ENCODE measurements around the gene FAM81B.

Gene FAM81B

GRCh38 chr5:95403996-95404395 is 12.8 kb downstream of the FAM81B start:
- no peak for DNase-seq

- no peak for DNase-seq
Measured at GRCh38 chr5:95406426-95407090, 15.4 kb downstream of the FAM81B start.

GRCh38 chr5:95410279-95410678 is 19.1 kb downstream of the FAM81B start:
- no peak for DNase-seq

GRCh38 chr5:95411474-95411873 is 20.3 kb downstream of the FAM81B start:
- DNase-seq = no peak

DNA sequence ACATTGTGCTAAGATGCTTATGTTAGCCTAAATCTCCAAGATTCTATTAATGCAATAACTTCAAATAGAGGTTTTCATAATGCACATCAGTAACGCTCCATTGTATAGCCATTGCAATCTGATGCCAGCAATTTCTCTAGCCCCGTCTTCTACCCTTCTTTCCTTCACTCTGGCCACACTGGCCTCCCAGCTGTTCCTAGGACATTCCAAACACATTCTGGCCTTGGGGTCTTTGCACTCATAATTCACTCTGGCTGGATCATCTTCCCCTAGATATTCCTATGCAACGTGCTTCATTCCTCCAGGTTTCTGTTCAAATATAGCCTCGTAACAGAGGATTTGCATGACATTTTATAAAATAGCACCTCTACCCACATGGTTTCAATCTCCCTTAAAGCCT is 23.3 kb downstream of the FAM81B start:
- no peak for DNase-seq

DNA sequence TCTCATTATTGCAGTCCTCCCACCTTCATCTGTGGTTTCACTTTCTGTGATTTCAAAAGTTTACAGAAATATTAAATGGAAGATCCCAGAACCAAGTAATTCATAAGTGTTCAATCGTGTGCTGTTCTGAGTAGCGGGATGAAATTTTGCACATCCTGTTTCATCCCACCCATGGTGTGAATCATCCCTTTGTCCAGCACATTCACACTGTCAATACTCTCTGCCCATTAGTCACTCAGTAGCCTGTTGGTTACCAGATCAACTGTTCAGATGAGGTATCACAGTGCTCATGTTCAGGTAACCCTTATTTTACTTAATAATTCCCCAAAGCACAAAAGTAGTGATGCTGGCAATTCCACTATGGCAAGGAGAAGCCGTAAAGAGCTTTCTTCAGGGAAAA is 26.8 kb downstream of the FAM81B start:
- no peak for DNase-seq

DNA sequence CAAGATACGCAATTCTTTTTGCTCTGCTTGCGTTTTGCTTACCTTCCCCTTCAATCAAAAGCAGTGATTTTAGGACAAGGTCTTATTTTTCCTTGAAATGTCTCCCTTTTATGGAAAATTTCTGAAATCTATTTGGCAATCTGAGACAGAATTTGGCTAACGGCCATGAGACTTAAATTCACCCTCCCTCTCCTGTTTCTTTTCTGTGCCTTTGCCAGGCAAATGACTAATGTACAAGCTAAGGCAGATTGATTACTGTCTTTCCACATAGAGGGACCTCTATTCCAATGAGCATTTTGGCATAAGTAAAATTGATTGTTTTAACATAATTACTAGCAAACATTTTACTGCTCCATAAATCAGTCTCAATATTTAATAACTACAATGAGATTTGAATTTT is 31.7 kb downstream of the FAM81B start:
- no peak for DNase-seq

- no peak for DNase-seq
Measured at GRCh38 chr5:95424016-95424415, 32.9 kb downstream of the FAM81B start.

- no peak for DNase-seq
Measured at GRCh38 chr5:95424526-95424925, 33.4 kb downstream of the FAM81B start.

- DNase-seq = no peak
Measured at GRCh38 chr5:95426227-95426626, 35.1 kb downstream of the FAM81B start.

- DNase-seq = no peak
Measured at GRCh38 chr5:95432779-95433178, 41.6 kb downstream of the FAM81B start.

GRCh38 chr5:95439801-95440493 is 48.8 kb downstream of the FAM81B start:
- DNase-seq = no peak

DNA sequence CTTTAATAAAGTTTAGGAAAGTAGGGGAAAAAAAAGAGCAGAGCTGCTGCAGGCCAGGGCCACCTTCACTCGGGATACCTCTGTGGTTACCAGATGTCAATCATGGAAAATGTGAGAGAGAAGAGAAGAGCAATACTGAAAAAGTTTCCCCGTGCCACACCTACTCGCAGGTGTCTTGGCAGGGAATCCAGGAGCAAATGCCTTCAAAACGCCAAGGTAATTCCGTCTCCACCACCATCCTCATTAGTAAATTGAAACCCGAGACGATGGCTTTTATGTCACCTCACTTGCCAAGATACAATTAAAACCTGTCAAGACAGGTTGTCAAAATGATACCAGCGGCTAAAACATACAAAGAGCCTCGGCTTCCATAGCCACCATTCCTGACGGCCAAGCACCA is 49.7 kb downstream of the FAM81B start:
- no peak for DNase-seq

GRCh38 chr5:95441636-95442035 is 50.5 kb downstream of the FAM81B start:
- DNase-seq = no peak

DNA sequence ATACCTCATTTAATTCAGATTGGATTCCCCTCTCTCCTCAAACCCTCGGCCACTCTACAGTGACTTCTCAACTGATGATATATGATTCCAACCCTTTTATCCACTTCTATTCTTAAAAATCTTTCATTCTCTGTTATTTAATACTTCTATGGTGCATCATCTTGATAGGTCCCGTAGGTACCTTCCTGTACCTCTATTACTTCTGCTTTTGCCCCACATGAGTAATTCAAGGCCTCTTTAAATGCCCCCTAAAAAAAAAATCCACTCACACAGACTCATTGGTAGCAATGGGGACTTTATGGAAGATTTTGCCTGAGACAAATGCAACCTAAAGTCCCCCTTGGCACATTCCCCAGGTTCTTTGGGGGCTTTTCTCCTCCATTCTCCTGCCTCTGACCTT is 54.3 kb downstream of the FAM81B start:
- no peak for DNase-seq

DNA sequence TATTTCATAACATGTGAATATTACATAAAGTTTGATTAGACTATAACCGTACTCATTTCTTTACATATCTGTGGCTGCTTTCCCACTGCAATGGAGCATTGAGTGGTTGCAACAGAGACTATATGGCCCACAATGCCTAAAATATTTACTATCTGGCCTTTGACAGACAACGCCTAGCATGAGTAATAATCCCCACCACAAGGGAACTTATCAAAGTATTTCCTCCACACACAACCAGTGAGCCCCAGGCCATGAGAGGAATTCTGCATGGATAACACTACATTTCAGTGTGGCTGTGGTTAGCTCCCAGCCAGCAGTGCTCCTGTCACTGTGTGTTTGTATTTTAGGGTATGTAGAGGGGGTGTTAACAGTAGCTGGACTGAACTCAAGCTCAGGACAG is 54.8 kb downstream of the FAM81B start:
- DNase-seq = no peak

GRCh38 chr5:95446560-95447221 is 55.5 kb downstream of the FAM81B start:
- DNase-seq = no peak

- DNase-seq = no peak
Measured at GRCh38 chr5:95447961-95448360, 56.8 kb downstream of the FAM81B start.

DNA sequence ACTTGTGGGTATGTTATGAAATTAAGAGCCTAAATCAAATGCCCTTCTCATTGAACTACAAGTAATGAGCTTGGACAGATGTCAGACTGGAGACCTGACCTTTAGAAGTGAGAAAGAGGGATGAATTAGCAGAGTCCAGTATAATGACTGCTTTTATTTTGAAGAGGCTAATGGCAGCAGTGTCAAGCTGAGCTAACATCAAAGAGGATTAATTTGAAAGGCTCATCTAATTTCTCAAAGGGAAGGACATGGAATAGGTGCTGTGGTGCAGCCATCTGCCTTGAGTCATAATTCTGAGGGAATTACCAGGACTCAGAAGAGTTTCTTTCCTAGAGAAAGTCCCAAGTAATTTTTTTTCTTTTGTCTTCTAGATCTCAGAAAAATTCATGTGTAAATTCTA is 57.6 kb downstream of the FAM81B start:
- no peak for DNase-seq

DNA sequence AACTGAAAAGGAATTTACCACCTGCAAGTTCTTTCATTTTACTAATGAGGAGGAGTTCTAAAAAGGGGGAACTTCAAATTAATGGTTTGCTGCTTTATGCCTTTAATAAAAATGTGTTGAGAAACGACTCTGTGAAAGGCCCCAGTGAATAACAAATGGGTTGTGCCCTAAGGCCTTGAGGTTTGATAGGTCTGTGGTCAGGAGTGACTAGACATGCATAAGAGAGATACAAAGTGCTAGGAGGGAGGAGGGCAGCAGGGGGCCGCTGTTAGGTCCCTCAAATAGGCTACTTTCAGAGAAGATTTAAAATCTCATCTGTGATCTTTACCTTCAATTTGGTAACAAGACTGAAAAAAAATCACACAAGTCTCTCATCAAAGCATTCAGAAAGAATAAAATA is 58.3 kb downstream of the FAM81B start:
- DNase-seq = no peak

DNA sequence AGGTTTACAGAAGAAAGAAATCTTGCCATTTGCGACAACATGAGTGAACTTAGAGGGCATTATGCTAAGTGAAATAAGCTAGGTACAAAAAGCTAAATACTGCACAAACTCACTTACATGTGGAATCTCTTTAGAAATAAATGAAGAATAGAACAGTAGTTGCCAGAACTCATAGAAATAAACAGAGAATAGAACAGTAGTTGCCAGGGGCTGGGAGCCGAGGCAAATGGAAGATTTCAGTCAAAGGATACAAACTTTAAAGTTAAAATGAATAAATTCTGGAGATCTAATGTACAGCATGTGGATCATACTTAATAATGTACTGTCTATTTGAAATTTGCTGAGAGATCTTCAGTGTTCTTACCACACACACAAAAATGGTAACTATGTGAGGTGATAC is 63.4 kb downstream of the FAM81B start:
- DNase-seq = no peak

DNA sequence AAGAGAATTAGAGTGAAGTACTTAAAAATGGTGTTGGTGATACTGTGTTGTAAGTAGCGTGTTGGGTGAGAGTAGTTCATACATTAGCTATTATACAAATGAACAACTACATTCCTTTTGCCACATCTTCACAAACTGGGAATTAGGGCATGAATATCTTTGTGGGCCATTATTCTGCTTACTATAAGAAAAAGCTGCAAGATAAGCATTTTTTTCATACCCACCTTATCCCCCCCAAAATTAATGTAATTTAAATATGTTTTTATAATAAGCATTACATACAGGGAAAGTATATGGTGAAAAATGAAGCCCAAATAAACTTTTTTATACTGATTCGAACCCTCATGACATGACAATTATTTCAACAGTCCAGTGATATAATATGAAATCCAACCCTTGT is 69.5 kb downstream of the FAM81B start:
- DNase-seq = no peak

GRCh38 chr5:95471487-95471886 is 80.3 kb downstream of the FAM81B start:
- DNase-seq = no peak

- no peak for DNase-seq
Measured at GRCh38 chr5:95471942-95472341, 80.8 kb downstream of the FAM81B start.
